AG04450 (cell line): Measurements from ENCODE around the gene SENP7. TPM values are rescaled to one million over a fixed set of nuclear protein-coding genes. Genes with fewer than 3 reads are reported as not detected.

ENCODE experiments used
- CTCF ChIA-PET: fragments of 300-600, 350-600 bp; formaldehyde crosslinking; extraction: SDS; loops from one replicate; lab custom pipeline; 2022; ENCODE audit warnings: antibody characterized with exemption, inconsistent platforms; lab: Charles Lee
- POLR2A ChIA-PET: fragments of 350-600 bp; formaldehyde crosslinking; extraction: SDS; loops from one replicate; lab custom pipeline; 2021; ENCODE audit warnings: antibody characterized with exemption, inconsistent platforms; lab: Yijun Ruan, JAX
- DNase-seq: peaks from one replicate; pipeline ENCODE4 v3.0.0-alpha.2; 2011; ENCODE audit warnings: low read depth, low spot score
- H3K27ac ChIP-seq: one replicate; pipeline ENCODE4 v1.5.1; 2012; ENCODE audit warnings: low read depth, low read length, control low read depth
- H3K27me3 ChIP-seq: one replicate; pipeline ENCODE4 v1.6.0; 2012; ENCODE audit warnings: low read length; ENCODE audit not compliant: control insufficient read depth, insufficient read depth
- H3K4me3 ChIP-seq: 2 replicates; pipeline ENCODE4 v1.5.1; 2011; ENCODE audit warnings: mild to moderate bottlenecking, low read depth, low read length, control low read depth
- H3K9me3 ChIP-seq: 2 replicates; pipeline ENCODE4 v1.5.1; 2012; ENCODE audit warnings: low read length; ENCODE audit not compliant: control insufficient read depth, insufficient read depth
- CTCF ChIP-seq: IDR thresholded peaks from 2 replicates; pipeline ENCODE4 v1.5.1; 2011; ENCODE audit warnings: low read depth, low read length, control low read depth, inconsistent platforms
- polyA plus RNA-seq: library from polyadenylated mRNA; depleted of rRNA; stranded (reverse); fragments of >200 nt; gene quantifications from 2 replicates; pipeline ENCODE4 v1.2.3, GENCODE V29; 2011

The SENP7 gene
- polyA plus RNA-seq, 1 experiment = 16.1 TPM

GRCh38 chr3:101300073-101300472 is 212.9 kb downstream of the SENP7 start:
- Histone ChIP-seq H3K4me3 (no peak overlapping the region), H3K27ac (no peak overlapping the region), H3K9me3 (peaks cover 4% of the 10 kb centered on the region; the same call in 1 of the 2 replicates), H3K27me3 (no peaks in the 10 kb centered on the region)
- TF ChIP-seq CTCF = no peak
- ChIA-PET POLR2A (no interaction called here), CTCF (no interaction called here)
- no peak for DNase-seq

- Histone ChIP-seq H3K4me3 (no peak overlapping the region), H3K27me3 (no peaks in the 10 kb centered on the region), H3K27ac (no peak overlapping the region), H3K9me3 (no peaks in the 10 kb centered on the region; the same call in 1 of the 2 replicates)
- DNase-seq = peak; percentile 8
- ChIA-PET POLR2A (interaction anchor here (0.6 kb wide), 1 partner anchor 829 kb away, joined by 6 read pairs; no protein-coding TSS in a partner anchor), CTCF (no interaction called here)
- no peak for TF ChIP-seq CTCF
Observed at GRCh38 chr3:101292027-101292426, 221.0 kb downstream of the SENP7 start.

GRCh38 chr3:101288294-101288693 is 224.7 kb downstream of the SENP7 start:
- TF ChIP-seq CTCF = no peak
- ChIA-PET POLR2A (no interaction called here), CTCF (no interaction called here)
- no peak for DNase-seq
- no peaks in the 10 kb centered on the region for H3K9me3 ChIP-seq
- H3K4me3 ChIP-seq = no peak overlapping the region
- H3K27me3 ChIP-seq = no peaks in the 10 kb centered on the region
- no peak overlapping the region for H3K27ac ChIP-seq

GRCh38 chr3:101284757-101285156 is 228.3 kb downstream of the SENP7 start:
- Histone ChIP-seq H3K27ac (no peak overlapping the region), H3K9me3 (no peaks in the 10 kb centered on the region), H3K4me3 (no peak overlapping the region), H3K27me3 (no peaks in the 10 kb centered on the region)
- no peak for DNase-seq
- ChIA-PET POLR2A (no interaction called here), CTCF (interaction anchor here (0.6 kb wide), 1 partner anchor 792 kb away, joined by 3 read pairs; no protein-coding TSS in a partner anchor)
- no peak for TF ChIP-seq CTCF

GRCh38 chr3:101281521-101282030 is 231.4 kb downstream of the SENP7 start:
- POLR2A ChIA-PET = no interaction called here
- no peaks in the 10 kb centered on the region for H3K9me3 ChIP-seq
- CTCF ChIA-PET = no interaction called here
- no peak for TF ChIP-seq CTCF
- DNase-seq = no peak
- H3K4me3 ChIP-seq = no peak overlapping the region
- H3K27me3 ChIP-seq = no peaks in the 10 kb centered on the region
- H3K27ac ChIP-seq = no peak overlapping the region
